Activated naive CD8-positive, alpha-beta T cell treated with anti-CD3 and anti-CD28 coated beads, Interleukin-2, amount 50 U/mL, for 24 hours (primary cell): Measurements from ENCODE around the gene TMEM167B.

Experiments
- ATAC-seq: fragments of 150-1000 bp; cut with Tn5 transposase; one replicate; pipeline ENCODE4 v1.10.0; 2021
- DNase-seq: peaks from one replicate; pipeline ENCODE4 v3.0.0; 2021
- H3K27ac Mint-ChIP-seq: one replicate; pipeline ENCODE4 v1.8.0; 2021; ENCODE audit warnings: mild to moderate bottlenecking, mixed read lengths
- H3K27me3 Mint-ChIP-seq: one replicate; pipeline ENCODE4 v1.8.0; 2021; ENCODE audit warnings: mixed read lengths
- H3K36me3 Mint-ChIP-seq: one replicate; pipeline ENCODE4 v1.8.0; 2021; ENCODE audit warnings: low read depth, mixed read lengths
- H3K4me1 Mint-ChIP-seq: one replicate; pipeline ENCODE4 v1.8.0; 2021; ENCODE audit warnings: mixed read lengths
- H3K4me3 Mint-ChIP-seq: one replicate; pipeline ENCODE4 v1.8.0; 2021; ENCODE audit warnings: mild to moderate bottlenecking, moderate library complexity, mixed read lengths
- H3K9me3 Mint-ChIP-seq: one replicate; pipeline ENCODE4 v1.8.0; 2021; ENCODE audit warnings: mixed read lengths

Gene TMEM167B

DNA sequence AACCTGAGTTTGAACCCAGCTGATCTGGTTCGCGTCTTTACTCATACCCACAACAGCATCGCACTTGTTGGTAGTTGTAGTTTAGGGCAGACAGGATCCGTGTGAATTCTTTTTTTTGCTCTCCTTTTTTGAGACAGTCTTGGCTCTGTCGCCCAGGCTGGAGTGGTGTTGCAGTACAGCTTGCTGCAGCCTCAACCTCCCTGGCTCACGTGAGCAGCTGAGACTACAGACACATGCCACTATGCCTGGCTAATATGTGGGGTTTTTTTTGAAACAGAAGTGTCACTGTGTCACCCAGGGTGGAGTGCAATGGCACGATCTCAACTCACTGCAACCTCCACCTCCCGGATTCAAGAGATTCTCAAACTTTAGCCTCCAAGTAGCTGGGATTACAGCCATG, 22.7 kb upstream of the TMEM167B start:
- Mint-ChIP-seq H3K36me3 (peaks cover 26% of the 10 kb centered on the region), H3K27me3 (no peaks in the 10 kb centered on the region), H3K9me3 (no peaks in the 10 kb centered on the region), H3K4me1 (peaks cover 2% of the 10 kb centered on the region), H3K27ac (no peak overlapping the region), H3K4me3 (no peak overlapping the region)
- ATAC-seq (no peak), DNase-seq (no peak)

- peaks cover 24% of the 10 kb centered on the region for H3K36me3 Mint-ChIP-seq
- DNase-seq (no peak), ATAC-seq (no peak)
- no peak overlapping the region for H3K27ac Mint-ChIP-seq
- no peak overlapping the region for H3K4me3 Mint-ChIP-seq
- peaks cover 5% of the 10 kb centered on the region for H3K4me1 Mint-ChIP-seq
- no peaks in the 10 kb centered on the region for H3K9me3 Mint-ChIP-seq
- H3K27me3 Mint-ChIP-seq, result no peaks in the 10 kb centered on the region
Observed at GRCh38 chr1:109069294-109069693, 21.3 kb upstream of the TMEM167B start.

DNA sequence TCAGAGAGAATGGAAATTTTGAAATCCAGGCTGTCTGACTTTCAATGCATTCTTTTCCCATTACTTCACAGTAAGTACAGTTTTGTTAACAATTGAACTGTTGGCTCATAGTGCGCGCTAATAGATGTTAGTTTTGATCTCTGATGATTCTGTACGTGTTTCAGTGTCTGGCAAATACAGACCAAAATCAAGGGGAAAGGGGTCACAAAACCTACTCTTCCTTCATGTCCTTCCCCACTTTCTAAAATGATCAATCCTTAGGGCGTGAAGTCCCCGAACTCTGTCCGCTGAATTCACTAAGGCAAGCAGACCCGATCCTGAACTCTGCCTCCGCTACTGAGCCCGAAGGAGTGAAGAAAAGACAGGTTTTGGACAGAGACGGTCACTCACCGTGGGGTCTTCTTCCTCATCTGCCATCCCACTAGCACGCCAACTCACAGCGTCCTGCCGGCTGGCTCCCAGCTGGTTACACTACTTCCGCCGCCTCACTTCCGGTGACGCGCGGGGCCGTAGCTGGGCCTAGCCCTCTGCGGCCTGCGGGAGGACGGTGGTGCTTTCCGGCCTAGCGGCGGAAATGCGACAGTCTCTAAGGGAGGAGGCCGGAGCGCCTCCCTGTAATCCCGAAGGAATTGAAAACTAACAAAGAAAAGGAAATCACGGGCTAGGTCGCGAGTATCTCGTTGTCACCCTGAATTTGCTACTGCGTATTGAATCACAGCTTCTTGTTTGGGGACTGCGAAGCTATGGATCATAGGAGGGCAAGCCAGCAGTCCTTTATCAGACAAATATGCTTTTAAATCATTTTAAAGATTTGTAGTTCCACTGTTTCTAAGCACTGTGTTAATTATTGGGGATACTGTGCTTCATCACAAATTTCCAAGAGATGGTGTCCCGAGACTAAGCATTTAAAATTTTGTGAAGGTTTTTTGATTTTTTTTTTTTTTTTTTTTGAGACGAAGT, 14.8 kb upstream of the TMEM167B start, which contains the start of gene TAF13:
Gene TAF13, minus strand, starts transcription at position 473 of the 960 bp plus-strand sequence. Its CDS starts 56 bp downstream, at position 417.
- Mint-ChIP-seq H3K36me3 (peaks cover 6% of the 10 kb centered on the region), H3K9me3 (no peaks in the 10 kb centered on the region), H3K4me3 (peak within 1 kb of the TSS; percentile 98), H3K27me3 (no peaks in the 10 kb centered on the region), H3K4me1 (peaks cover 16% of the 10 kb centered on the region), H3K27ac (peak within 1 kb of the TSS; percentile 95)
- DNase-seq (peak; percentile 92), ATAC-seq (peak; percentile 100)

DNA sequence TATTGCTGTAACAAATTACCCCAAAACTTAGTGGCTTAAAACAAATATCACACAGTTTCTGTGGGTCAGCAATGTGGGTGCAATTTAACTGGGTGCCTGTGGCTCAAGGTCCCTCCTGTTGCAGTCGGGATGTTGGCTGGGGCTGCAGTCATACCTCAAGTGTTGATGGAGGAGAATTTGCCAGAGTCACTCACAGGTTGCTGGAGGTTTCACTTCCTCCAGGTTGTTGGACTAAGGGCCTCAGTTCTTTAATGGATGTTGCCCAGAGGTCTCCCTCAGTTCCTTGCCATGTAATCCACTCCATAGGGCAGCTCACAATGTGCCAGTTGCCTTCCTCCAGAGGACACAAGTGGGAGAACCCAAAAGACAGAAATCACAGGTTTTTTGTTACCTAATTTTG, 12.2 kb upstream of the TMEM167B start:
- no peak overlapping the region for H3K4me3 Mint-ChIP-seq
- no peak for DNase-seq
- peaks cover 5% of the 10 kb centered on the region for H3K36me3 Mint-ChIP-seq
- peaks cover 16% of the 10 kb centered on the region for H3K4me1 Mint-ChIP-seq
- no peak for ATAC-seq
- H3K27me3 Mint-ChIP-seq, result no peaks in the 10 kb centered on the region
- no peak overlapping the region for H3K27ac Mint-ChIP-seq
- no peaks in the 10 kb centered on the region for H3K9me3 Mint-ChIP-seq

GRCh38 chr1:109079240-109079622, 11.3 kb upstream of the TMEM167B start:
- Mint-ChIP-seq H3K36me3 (peaks cover 5% of the 10 kb centered on the region), H3K27ac (no peak overlapping the region), H3K4me1 (peaks cover 14% of the 10 kb centered on the region), H3K4me3 (no peak overlapping the region), H3K27me3 (no peaks in the 10 kb centered on the region), H3K9me3 (no peaks in the 10 kb centered on the region)
- no peak for DNase-seq
- no peak for ATAC-seq

GRCh38 chr1:109080441-109081082, 10.0 kb upstream of the TMEM167B start:
- Mint-ChIP-seq H3K9me3 (no peaks in the 10 kb centered on the region), H3K27me3 (no peaks in the 10 kb centered on the region), H3K4me3 (no peak overlapping the region), H3K36me3 (peaks cover 4% of the 10 kb centered on the region), H3K27ac (no peak overlapping the region), H3K4me1 (peaks cover 8% of the 10 kb centered on the region)
- ATAC-seq, result no peak
- no peak for DNase-seq

GRCh38 chr1:109083501-109083900, 7.1 kb upstream of the TMEM167B start:
- H3K27ac Mint-ChIP-seq, result no peak overlapping the region
- no peak overlapping the region for H3K4me3 Mint-ChIP-seq
- peaks cover 2% of the 10 kb centered on the region for H3K4me1 Mint-ChIP-seq
- no peaks in the 10 kb centered on the region for H3K36me3 Mint-ChIP-seq
- no peaks in the 10 kb centered on the region for H3K9me3 Mint-ChIP-seq
- no peak for ATAC-seq
- no peak for DNase-seq
- no peaks in the 10 kb centered on the region for H3K27me3 Mint-ChIP-seq

DNA sequence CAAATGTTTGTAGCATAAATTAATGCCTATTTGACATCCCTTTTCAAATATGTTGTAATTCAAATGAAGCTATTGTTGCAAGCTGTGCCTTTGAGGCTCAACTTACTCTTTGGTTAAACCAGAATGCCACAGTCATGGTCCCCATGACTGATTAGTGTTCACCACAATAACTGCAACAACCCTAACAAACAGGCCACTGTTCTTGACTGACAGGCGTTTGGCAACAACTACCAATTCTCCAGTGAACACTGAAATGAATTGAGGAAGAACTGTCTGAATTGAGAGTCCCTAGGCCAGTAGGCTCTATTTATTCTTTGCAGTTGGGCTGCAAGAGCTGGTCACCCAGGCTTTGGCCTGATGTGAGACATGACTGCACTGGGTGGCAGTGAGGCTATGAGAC, 6.6 kb upstream of the TMEM167B start:
- Mint-ChIP-seq H3K27me3 (no peaks in the 10 kb centered on the region), H3K9me3 (no peaks in the 10 kb centered on the region), H3K4me3 (no peak overlapping the region), H3K27ac (no peak overlapping the region), H3K36me3 (no peaks in the 10 kb centered on the region), H3K4me1 (peaks cover 2% of the 10 kb centered on the region)
- no peak for DNase-seq
- no peak for ATAC-seq

GRCh38 chr1:109084563-109085517, 5.7 kb upstream of the TMEM167B start:
- H3K4me3 Mint-ChIP-seq, result no peak overlapping the region
- DNase-seq (no peak), ATAC-seq (peak; percentile 49)
- no peaks in the 10 kb centered on the region for H3K36me3 Mint-ChIP-seq
- no peaks in the 10 kb centered on the region for H3K9me3 Mint-ChIP-seq
- no peak overlapping the region for H3K27ac Mint-ChIP-seq
- H3K4me1 Mint-ChIP-seq, result peaks cover 5% of the 10 kb centered on the region
- no peaks in the 10 kb centered on the region for H3K27me3 Mint-ChIP-seq

DNA sequence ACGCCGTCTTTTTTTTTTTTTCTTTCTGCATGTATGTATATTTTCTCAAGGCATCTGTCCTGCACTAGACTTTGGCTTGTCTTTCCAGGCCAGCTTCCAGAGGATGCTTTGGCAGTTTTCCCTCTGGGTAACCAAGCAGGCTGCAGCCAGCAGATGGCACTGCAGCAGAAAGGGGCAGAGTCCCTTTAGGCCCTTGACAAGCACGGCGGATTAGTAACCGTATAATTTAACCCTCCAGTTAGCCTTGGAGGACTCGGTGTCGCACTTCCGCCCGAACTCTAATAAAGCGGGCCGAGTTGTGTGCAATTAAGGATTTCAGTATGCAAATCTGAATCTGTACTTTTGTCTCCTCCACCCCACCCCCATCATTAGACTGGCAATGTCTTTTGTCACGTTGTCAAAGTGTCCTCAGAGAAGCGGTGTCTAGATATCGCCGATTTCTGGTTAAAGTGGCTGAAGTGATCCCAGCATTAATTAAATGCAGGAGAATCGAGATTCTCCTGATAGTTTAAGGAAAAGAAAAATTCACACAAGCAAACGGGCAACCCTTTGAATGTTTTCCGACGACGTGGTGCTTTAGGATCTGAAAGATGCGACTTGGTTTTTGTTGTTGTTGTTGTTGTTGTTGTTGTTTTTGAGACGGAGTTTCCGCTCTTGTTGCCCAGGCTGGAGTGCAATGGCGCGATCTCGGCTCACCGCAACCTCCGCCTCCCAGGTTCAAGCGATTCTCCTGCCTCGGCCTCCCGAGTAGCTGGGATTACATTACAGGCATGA, 1.1 kb upstream of the TMEM167B start:
- peak overlapping the region; percentile 91 for H3K27ac Mint-ChIP-seq
- peaks cover 30% of the 10 kb centered on the region for H3K4me1 Mint-ChIP-seq
- H3K4me3 Mint-ChIP-seq, result peak overlapping the region; percentile 92
- DNase-seq, result peak; percentile 51
- no peaks in the 10 kb centered on the region for H3K27me3 Mint-ChIP-seq
- peaks cover 14% of the 10 kb centered on the region for H3K36me3 Mint-ChIP-seq
- no peak for ATAC-seq
- no peaks in the 10 kb centered on the region for H3K9me3 Mint-ChIP-seq

GRCh38 chr1:109091078-109091838, 694 bp downstream of the TMEM167B start:
- Mint-ChIP-seq H3K36me3 (peaks cover 24% of the 10 kb centered on the region), H3K4me1 (peaks cover 29% of the 10 kb centered on the region), H3K4me3 (peak overlapping the region; percentile 92), H3K9me3 (no peaks in the 10 kb centered on the region), H3K27ac (peak overlapping the region; percentile 91), H3K27me3 (no peaks in the 10 kb centered on the region)
- ATAC-seq (peak; percentile 65), DNase-seq (peak; percentile 33)

DNA sequence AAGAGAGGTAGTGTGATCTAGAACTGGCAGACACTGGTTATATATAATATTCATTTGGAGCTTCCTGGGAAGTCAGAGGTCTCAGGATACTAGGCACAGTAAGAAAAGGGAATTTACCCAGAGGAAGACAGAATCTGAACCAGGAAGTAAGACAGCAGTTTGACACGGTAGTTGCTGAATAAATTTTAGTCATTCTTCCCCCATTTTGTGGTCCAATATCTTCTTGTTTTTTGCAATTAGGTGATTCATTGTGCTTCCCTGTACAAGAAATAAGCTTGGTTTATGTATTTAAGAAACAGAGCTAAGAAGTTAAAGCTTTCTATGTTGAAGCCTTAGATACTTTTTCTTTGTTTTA, 1.3 kb downstream of the TMEM167B start:
- Mint-ChIP-seq H3K27ac (peak overlapping the region; percentile 91), H3K27me3 (no peaks in the 10 kb centered on the region), H3K9me3 (no peaks in the 10 kb centered on the region), H3K4me1 (peaks cover 29% of the 10 kb centered on the region), H3K4me3 (peak overlapping the region; percentile 92), H3K36me3 (peaks cover 24% of the 10 kb centered on the region)
- ATAC-seq (no peak), DNase-seq (no peak)

DNA sequence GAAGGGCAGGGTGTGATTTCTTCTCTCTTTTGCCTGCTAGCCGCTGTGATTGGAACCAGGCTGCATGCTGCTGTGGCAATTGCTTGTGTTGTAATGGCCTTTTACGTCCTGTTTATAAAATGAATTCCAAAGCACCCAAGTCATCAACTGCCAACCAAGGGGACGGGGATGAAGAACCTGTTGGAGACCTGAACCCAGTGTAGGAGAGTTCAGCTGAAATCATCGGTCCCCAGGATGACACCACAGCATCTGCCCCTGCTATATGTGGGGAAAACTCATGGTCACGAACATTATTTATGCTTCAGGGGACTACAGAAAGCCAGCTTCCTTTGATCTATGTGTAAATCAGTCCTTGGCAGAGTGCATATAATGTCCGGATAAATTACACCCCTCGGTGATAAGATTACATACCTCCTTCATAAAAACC, 3.8 kb downstream of the TMEM167B start:
- H3K4me1 Mint-ChIP-seq, result peaks cover 28% of the 10 kb centered on the region
- no peaks in the 10 kb centered on the region for H3K27me3 Mint-ChIP-seq
- DNase-seq (no peak), ATAC-seq (no peak)
- peak overlapping the region; percentile 30 for H3K27ac Mint-ChIP-seq
- peaks cover 26% of the 10 kb centered on the region for H3K36me3 Mint-ChIP-seq
- no peaks in the 10 kb centered on the region for H3K9me3 Mint-ChIP-seq
- no peak overlapping the region for H3K4me3 Mint-ChIP-seq
